ENCODE results near the gene RFPL1. TPM values are rescaled to one million over a fixed set of nuclear protein-coding genes. Genes with fewer than 3 reads are reported as not detected.

The RFPL1 gene
- polyA plus RNA-seq, 1 donor: not detected

GRCh38 chr22:29442976-29443375 is 4.6 kb downstream of the RFPL1 start:
- no peak for DNase-seq (ENCODE audit: low read depth)

DNA sequence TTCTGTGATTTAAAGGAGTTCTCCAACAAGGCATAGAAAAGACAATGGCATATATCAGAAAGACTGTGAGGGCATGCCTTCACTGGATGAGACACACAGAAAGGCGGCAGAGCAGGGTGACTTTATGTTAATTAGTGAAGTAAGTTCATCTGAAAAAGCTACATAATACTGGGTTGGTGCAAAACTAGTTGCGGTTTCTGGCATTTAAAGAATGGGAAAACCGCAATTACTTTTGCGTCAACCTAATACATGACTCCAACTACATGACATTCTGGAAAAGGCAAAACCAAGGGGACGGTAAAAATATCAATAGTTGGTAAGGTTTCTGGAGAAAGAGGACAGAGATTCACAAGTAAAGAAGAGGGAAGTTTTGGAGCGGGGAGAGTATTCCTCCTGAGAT is 5.1 kb downstream of the RFPL1 start:
- no peak for DNase-seq (ENCODE audit: low read depth)

DNA sequence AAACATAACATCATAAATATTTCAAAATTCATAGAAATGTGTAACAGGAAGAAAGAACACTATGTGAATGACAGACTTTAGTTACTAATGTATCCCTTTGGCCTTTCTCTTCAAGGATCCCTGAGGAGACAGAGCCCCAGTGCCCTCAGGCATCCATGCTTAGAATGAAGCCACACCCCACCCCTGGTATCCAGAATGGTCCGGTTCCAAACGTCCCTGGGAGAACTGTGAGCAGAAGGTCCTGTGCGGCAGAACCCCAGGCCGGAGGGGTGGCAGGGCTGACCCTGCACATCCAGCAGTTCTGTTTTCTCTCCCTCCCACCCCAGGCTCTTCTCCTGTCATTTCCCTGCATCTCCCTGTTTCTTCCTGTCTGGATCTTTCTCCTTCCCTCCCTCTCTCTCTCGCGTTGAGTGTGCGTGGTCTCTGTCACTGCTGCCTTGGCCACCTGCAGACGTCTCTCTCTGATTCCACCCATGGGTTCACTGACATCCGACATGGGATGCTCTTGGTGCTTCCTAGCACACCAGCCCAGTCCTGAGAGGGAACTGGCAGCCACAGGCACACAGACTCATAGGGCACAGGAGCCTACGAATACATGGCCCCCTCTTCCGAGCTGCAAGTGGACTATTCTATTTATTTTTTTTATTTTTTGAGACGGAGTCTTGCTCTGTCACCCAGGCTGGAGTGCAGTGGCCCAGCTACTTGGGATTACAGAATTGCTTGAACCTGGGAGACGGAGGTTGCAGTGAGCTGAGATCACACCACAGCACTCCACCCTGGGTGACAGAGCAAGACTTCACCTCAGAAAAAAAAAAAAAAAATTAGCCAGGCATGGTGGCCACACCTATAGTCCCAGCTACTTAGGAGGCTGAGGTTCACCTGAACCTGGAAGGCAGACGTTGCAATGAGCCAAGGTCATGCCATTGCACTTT is 5.7 kb downstream of the RFPL1 start:
- no peak for DNase-seq (ENCODE audit: low read depth)

GRCh38 chr22:29445508-29445907 is 7.1 kb downstream of the RFPL1 start:
- no peak for DNase-seq (ENCODE audit: low read depth)

DNA sequence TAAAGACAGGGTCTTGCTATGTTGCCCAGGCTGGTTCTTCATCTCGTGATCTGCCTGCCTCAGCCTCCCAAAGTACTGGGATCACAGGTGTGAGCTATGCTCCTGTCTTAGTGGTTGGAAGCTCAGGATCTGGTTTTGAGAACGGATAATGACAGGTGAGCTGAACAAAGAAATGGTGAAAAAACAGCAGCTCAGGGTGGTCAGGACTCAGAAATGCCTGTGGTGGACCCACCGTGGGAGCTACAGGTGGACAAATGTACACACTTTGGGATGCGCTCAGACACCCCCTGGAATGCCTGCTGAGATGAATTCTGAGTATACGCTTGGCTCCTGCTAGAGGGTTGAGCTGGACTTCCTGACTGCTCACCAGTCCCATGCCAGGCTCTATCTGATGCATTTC is 9.5 kb downstream of the RFPL1 start:
- no peak for DNase-seq (ENCODE audit: low read depth)

DNA sequence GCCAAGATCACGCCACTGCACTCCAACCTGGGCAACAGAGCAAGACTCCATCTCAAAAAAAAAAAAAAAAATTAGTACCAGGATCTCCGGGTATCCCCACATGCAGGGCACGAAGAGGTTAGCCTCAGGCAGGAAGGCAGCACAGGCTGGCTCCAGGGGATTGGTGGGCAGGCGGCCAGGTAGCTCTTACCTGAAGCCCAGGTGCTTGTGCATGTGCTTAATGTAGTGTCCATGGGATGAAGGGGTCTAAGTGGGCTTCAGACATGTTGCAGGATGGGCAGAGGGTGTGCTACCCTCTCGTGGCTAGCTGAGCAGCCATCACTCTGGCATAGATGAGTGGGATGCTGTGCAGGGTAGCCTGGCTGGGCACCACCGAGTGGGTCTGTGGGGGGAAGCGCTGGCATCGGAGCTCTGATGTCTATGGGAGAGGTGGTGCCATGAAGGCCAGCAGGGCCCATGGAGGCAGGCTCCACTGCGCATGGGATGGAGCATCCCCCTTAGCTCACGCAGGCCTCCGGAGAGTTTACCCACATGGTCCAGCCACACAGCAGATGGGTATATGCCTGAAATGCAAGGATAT is 11.0 kb downstream of the RFPL1 start:
- no peak for DNase-seq (ENCODE audit: low read depth)

DNA sequence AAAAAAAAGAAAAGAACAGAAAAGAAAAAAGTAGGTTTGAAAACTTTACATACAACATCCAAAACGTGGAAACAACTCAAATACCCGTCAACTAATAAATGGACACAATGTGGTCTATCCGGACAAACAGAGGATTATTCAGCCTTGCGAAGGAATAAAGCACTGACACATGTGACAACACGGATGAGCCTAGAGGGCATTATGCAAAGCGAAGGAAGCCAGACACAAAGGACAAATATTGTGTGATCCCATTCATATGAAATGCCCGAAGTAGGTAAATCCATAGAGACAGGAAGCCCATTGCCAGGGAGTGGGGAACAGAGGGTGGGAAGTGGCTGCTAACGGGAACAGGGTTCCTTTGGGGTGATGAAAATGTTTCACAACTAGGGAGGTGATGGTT is 11.8 kb downstream of the RFPL1 start:
- no peak for DNase-seq (ENCODE audit: low read depth)

GRCh38 chr22:29451863-29452262 is 13.5 kb downstream of the RFPL1 start:
- no peak for DNase-seq (ENCODE audit: low read depth)

DNA sequence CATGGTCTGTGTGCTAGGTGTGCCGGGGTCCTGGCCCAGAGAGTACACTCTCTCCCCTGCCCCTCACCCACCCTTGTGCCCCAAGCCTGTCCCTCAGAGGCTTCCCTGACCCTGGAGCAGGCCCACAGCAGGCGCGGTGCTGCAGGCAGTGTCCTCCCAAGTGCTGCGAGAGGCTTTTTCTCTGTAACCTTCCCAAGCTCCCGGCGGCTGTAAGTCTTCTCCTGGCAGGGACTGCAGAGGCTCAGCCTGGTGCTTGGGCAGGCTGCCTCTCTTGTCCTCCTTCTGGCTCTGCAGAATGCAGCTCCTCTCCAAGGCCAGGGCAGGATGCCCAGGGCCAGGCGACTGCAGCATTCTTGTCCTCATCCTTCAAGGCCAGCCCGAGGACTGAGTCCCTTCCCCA is 15.9 kb downstream of the RFPL1 start:
- DNase-seq (ENCODE audit: low read depth): no peak

GRCh38 chr22:29456211-29456671 is 17.9 kb downstream of the RFPL1 start:
- DNase-seq (ENCODE audit: low read depth): no peak

- no peak for DNase-seq (ENCODE audit: low read depth)
Measured at GRCh38 chr22:29457730-29458129, 19.3 kb downstream of the RFPL1 start.

- no peak for DNase-seq (ENCODE audit: low read depth)
Measured at GRCh38 chr22:29458551-29458950, 20.2 kb downstream of the RFPL1 start.

- DNase-seq (ENCODE audit: low read depth): no peak
Measured at GRCh38 chr22:29459773-29460172, 21.4 kb downstream of the RFPL1 start.

GRCh38 chr22:29461263-29461662 is 22.9 kb downstream of the RFPL1 start:
- DNase-seq (ENCODE audit: low read depth): no peak

DNA sequence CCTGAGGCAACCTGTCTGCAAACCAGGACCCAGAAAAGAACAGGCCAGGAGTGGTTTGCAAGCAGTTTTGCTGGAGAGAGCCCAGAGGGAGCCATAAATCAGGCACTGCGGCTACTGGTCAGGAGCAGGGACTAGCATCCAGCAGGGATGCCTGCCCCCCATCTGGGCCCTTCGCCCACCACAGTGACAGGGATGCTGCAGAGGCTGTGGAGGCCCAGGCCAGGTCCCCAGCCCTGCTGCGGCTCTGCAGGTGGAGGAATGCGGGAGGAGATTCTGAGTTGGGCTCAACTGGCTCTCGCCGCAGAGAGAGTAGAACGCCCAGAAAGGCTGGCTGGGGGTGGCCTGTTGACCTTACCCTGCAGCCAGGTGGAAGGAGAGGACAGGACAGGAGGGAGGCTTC is 25.2 kb downstream of the RFPL1 start:
- no peak for DNase-seq (ENCODE audit: low read depth)

GRCh38 chr22:29464581-29464980 is 26.2 kb downstream of the RFPL1 start:
- DNase-seq (ENCODE audit: low read depth): no peak

DNA sequence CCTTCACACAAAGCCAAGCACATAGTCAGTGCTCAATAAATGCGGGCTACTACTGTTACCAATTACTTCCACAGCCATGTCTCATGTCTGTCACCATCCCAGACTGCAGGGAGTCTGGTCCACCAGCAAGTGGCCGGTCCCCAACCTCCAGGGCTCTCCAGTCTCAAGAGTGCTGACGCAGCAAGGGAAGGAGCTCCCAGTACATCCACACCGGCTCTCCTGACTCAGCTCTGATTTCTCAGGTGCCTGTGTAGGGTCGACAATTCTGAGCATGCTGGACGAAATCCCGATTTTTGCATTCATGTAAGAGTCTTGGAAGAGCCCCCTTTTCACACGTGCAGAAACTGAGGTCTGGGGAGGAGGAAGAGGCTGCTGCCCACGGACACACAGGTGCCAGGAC is 31.4 kb downstream of the RFPL1 start:
- no peak for DNase-seq (ENCODE audit: low read depth)

- no peak for DNase-seq (ENCODE audit: low read depth)
Measured at GRCh38 chr22:29470159-29470855, 31.9 kb downstream of the RFPL1 start.

- no peak for DNase-seq (ENCODE audit: low read depth)
Measured at GRCh38 chr22:29473001-29473400, 34.6 kb downstream of the RFPL1 start.

GRCh38 chr22:29475550-29475949 is 37.2 kb downstream of the RFPL1 start:
- no peak for DNase-seq (ENCODE audit: low read depth)

DNA sequence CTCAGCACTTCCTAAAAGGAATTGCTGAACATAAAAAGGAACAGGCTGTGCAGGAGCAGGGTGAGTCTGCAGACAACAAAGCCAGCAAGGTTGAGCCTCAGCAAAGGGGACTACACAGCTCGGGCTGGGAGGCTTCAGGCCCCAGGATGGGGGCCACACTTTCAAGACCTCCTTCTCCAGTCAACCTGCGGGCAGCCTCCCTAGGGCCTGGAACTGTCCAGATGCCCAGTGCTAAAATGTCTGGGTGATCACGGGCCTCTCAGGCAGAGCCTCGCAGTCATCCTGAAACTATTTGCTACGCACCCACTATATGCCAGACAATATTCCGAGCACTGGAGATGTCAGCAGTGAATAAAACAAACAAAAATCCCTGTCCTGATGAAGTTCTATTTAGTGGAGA is 37.7 kb downstream of the RFPL1 start:
- no peak for DNase-seq (ENCODE audit: low read depth)

- no peak for DNase-seq (ENCODE audit: low read depth)
Measured at GRCh38 chr22:29477723-29478318, 39.4 kb downstream of the RFPL1 start.
